Panc1 (cell line): Measurements from ENCODE around the gene BMF. TPM values are rescaled to one million over a fixed set of nuclear protein-coding genes. Genes with fewer than 3 reads are reported as not detected.

Experiments
- ATAC-seq: fragments of 200-7000 bp; cut with Tn5 transposase; 2 replicates; pipeline ENCODE4 v1.9.1; 2020; ENCODE audit warnings: mild to moderate bottlenecking, moderate library complexity
- BruUV-seq: library from RNA; stranded (reverse); fragments of 400-500 nt; replicated peaks from 2 replicates; lab custom pipeline; 2021; lab: Mats Ljungman, UMichigan
- CTCF ChIA-PET: fragments of 300-600 bp; sonication (Branson Sonifier 250); formaldehyde crosslinking; loops from one replicate; lab custom pipeline; 2022; ENCODE audit warnings: antibody characterized with exemption; lab: Charles Lee
- POLR2A ChIA-PET: fragments of 300-600 bp; sonication (Branson Sonifier 250); formaldehyde crosslinking; loops from one replicate; lab custom pipeline; 2022; ENCODE audit warnings: antibody characterized with exemption; lab: Charles Lee
- DNase-seq: peaks from one replicate; pipeline ENCODE4 v3.0.0-alpha.2; 2010; ENCODE audit warnings: low read depth, low spot score
- H3K27ac ChIP-seq: 2 replicates; pipeline ENCODE4 v1.5.1; 2011; ENCODE audit warnings: mild to moderate bottlenecking, low read length, inconsistent platforms
- H3K27me3 ChIP-seq: fragments of 200-500 bp; sonication (Bioruptor generic); 2 replicates; pipeline ENCODE4 v1.6.0; 2014; ENCODE audit warnings: low read length, inconsistent platforms; ENCODE audit not compliant: control insufficient read depth, insufficient read depth
- H3K36me3 ChIP-seq: fragments of 200-500 bp; sonication (Bioruptor generic); 2 replicates; pipeline ENCODE4 v1.5.1; 2014; ENCODE audit warnings: inconsistent platforms, mild to moderate bottlenecking, low read length, moderate library complexity; ENCODE audit not compliant: control insufficient read depth, insufficient read depth
- H3K4me1 ChIP-seq: 2 replicates; pipeline ENCODE4 v1.5.1; 2011; ENCODE audit warnings: inconsistent platforms, mild to moderate bottlenecking, low read length, moderate library complexity; ENCODE audit not compliant: control insufficient read depth, insufficient read depth
- H3K4me3 ChIP-seq, 2 experiments: 2 replicates each; pipeline ENCODE4 v1.5.1; 2011 to 2012; ENCODE audit warnings: low read depth in 2 of 2, low read length in 2 of 2, mild to moderate bottlenecking in 2 of 2, inconsistent platforms in 1 of 2, moderate library complexity in 1 of 2
- H3K9me3 ChIP-seq: fragments of 200-500 bp; sonication (Bioruptor generic); 2 replicates; pipeline ENCODE4 v1.5.1; 2014; ENCODE audit warnings: low read depth, mild to moderate bottlenecking, inconsistent platforms, low read length, moderate library complexity; ENCODE audit not compliant: control insufficient read depth, insufficient read depth
- POLR2AphosphoS5 ChIP-seq: IDR thresholded peaks from 2 replicates; pipeline ENCODE4 v1.6.1; 2012; ENCODE audit warnings: mild to moderate bottlenecking, low read depth, low read length, moderate library complexity
- REST ChIP-seq, 2 experiments: IDR thresholded peaks; 2 replicates each; pipeline ENCODE4 v1.6.1; 2011 to 2012; ENCODE audit warnings: low read depth in 2 of 2, control low read depth in 1 of 2, low read length in 1 of 2, mild to moderate bottlenecking in 1 of 2, moderate library complexity in 1 of 2; ENCODE audit not compliant: insufficient read depth in 1 of 2
- SIN3A ChIP-seq: IDR thresholded peaks from 2 replicates; pipeline ENCODE4 v1.6.1; 2012; ENCODE audit warnings: low read depth, mild to moderate bottlenecking, low read length, moderate library complexity, borderline replicate concordance; ENCODE audit not compliant: insufficient read depth
- TCF7L2 ChIP-seq: IDR thresholded peaks from 2 replicates; pipeline ENCODE4 v1.6.1; 2011; ENCODE audit warnings: mild to moderate bottlenecking, low read depth, low read length, inconsistent platforms
- in situ Hi-C: cut with HindIII; loops from 2 replicates; pipeline ENCODE4 v1.10.0; 2016; ENCODE audit warnings: low sequenced_read_pairs, low pct_unique_long_range_greater_than_20kb
- intact Hi-C: fragments of 100-400 bp; cut with micrococcal nuclease; formaldehyde crosslinking; loops from one replicate; pipeline ENCODE4 v1.10.0; 2022; ENCODE audit not compliant: unreplicated experiment
- total RNA-seq: library from RNA; stranded (reverse); gene quantifications from one replicate; pipeline ENCODE4 v1.2.1, GENCODE V29; 2021; ENCODE audit not compliant: unreplicated experiment
- TF ChIP-seq, protein P1 (sequence below): fragments of 450-650 bp; IDR thresholded peaks from 2 replicates; pipeline ENCODE4 v1.5.1; 2017; ENCODE audit warnings: mild to moderate bottlenecking

Gene BMF
- total RNA-seq, 1 experiment from 2014 or later, result 7.8 TPM

DNA sequence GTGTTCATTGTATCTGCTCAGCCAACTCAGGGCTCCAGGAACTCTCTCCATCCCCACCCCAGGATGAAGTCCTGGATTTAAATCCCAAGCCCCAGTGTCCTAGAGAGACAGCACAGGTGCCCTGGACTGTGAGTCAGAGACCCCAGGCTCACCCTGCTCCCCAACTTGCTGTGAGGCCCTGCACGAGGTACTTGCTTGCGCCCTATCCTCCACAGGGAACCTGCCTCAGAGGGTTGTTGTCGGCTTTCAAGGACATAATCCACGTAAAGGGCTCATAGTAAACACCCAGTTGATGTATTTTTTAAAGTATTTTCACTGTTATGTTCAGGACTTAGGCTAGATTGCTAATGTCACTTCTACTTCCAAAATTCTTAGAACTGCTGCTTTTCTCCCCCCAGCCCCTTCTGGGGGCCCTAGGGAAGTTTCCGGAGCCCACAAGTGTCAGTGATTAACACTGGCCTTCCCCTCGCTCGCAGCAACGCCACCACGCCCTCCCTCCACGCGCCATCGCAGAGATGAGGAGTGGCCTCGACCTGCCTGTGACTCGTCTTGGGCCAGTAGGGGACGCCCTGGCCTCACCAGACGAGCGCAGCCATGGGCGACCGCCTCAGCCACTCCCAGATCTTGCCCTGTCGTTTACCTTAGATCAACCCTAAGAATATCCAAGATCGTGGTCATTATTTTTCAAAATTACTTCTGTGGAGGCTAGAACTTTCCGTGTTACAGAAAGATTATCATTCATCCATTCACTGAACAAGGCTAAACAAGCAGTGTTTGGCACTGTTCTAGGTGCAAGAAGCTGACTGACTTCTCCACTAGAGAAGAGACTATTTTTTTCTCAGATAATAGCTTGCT, 63.7 kb downstream of the BMF start:
- no peaks in the 10 kb centered on the region for H3K27me3 ChIP-seq
- intact Hi-C loops (loop anchor here (2.0 to 10.0 kb wide), 3 partner anchors 60 to 230 kb away; partner anchors contain the start of gene BUB1B), in situ Hi-C loops (no loop called here)
- H3K9me3 ChIP-seq, result no peaks in the 10 kb centered on the region
- TF ChIP-seq TCF7L2 (no peak), SIN3A (0 out of 2 replicates have a peak, but pooled peaks have one; percentile 43), POLR2AphosphoS5 (peak; percentile 29; the same call in 1 of the 2 replicates)
- TF ChIP-seq, protein P1, sequence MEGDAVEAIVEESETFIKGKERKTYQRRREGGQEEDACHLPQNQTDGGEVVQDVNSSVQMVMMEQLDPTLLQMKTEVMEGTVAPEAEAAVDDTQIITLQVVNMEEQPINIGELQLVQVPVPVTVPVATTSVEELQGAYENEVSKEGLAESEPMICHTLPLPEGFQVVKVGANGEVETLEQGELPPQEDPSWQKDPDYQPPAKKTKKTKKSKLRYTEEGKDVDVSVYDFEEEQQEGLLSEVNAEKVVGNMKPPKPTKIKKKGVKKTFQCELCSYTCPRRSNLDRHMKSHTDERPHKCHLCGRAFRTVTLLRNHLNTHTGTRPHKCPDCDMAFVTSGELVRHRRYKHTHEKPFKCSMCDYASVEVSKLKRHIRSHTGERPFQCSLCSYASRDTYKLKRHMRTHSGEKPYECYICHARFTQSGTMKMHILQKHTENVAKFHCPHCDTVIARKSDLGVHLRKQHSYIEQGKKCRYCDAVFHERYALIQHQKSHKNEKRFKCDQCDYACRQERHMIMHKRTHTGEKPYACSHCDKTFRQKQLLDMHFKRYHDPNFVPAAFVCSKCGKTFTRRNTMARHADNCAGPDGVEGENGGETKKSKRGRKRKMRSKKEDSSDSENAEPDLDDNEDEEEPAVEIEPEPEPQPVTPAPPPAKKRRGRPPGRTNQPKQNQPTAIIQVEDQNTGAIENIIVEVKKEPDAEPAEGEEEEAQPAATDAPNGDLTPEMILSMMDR, result peak; percentile 99
- H3K4me1 ChIP-seq, result peaks cover 35% of the 10 kb centered on the region
- H3K36me3 ChIP-seq, result no peaks in the 10 kb centered on the region
- ATAC-seq, result peak; percentile 98
- POLR2A ChIA-PET, result interaction anchor here (0.5 to 0.9 kb wide), 2 partner anchors 54 to 123 kb away, joined by 4 read pairs; no protein-coding TSS in a partner anchor
- H3K4me3 ChIP-seq, result peak overlapping the region; percentile 20 to 58
- CTCF ChIA-PET, result interaction anchor here (0.5 to 1.7 kb wide), 7 partner anchors 58 to 230 kb away, joined by 3 to 9 read pairs (median 6); no protein-coding TSS in a partner anchor
- no TSS peak for BruUV-seq
- DNase-seq, result no peak
- peak overlapping the region; percentile 53 for H3K27ac ChIP-seq

GRCh38 chr15:40043927-40044716, 64.6 kb downstream of the BMF start:
- Histone ChIP-seq H3K4me1 (peaks cover 35% of the 10 kb centered on the region), H3K27ac (peak overlapping the region; percentile 52), H3K36me3 (no peaks in the 10 kb centered on the region), H3K9me3 (no peaks in the 10 kb centered on the region), H3K4me3 (peak overlapping the region in 1 of 2 experiments; percentile 58; a peak in 1 of 4 replicates), H3K27me3 (no peaks in the 10 kb centered on the region)
- no peak for DNase-seq
- BruUV-seq, result no TSS peak
- in situ Hi-C loops, result no loop called here
- ChIA-PET POLR2A (no interaction called here), CTCF (interaction anchor here (0.6 kb wide), 1 partner anchor 15 kb away, joined by 4 read pairs; no protein-coding TSS in a partner anchor)
- intact Hi-C loops, result loop anchor here (2.0 to 10.0 kb wide), 2 partner anchors 61 to 231 kb away; no protein-coding TSS in a partner anchor
- TF ChIP-seq POLR2AphosphoS5 (no peak), REST (IDR thresholded peaks at IDR 0.05; ENCODE audit: insufficient read depth in 1 of 2, low read depth in 2 of 2, low read length in 1 of 2) (no peak), TCF7L2 (no peak), SIN3A (no peak)
- TF ChIP-seq, protein P1, result no peak
- ATAC-seq, result peak; percentile 31
